GM12878 (cell line): ENCODE data around the gene PTPRU. TPM values are rescaled to one million over a fixed set of nuclear protein-coding genes. Genes with fewer than 3 reads are reported as not detected.

Experiments
- ATAC-seq: fragments of 200-7000 bp; cut with Tn5 transposase; 3 replicates; pipeline ENCODE4 v1.9.1; 2020; ENCODE audit warnings: mild to moderate bottlenecking, moderate library complexity
- BruUV-seq: library from RNA; stranded (reverse); fragments of 400-500 nt; replicated peaks from 2 replicates; lab custom pipeline; 2021; lab: Mats Ljungman, UMichigan
- CTCF ChIA-PET: fragments of 300-600 bp; sonication (Branson Sonifier 250); formaldehyde crosslinking; extraction: SDS; loops from one replicate; lab custom pipeline; 2021; ENCODE audit warnings: inconsistent platforms; lab: Yijun Ruan, JAX
- POLR2A ChIA-PET: fragments of 350-600 bp; formaldehyde crosslinking; extraction: SDS; loops from one replicate; lab custom pipeline; 2021; ENCODE audit warnings: inconsistent platforms; lab: Charles Lee
- RAD21 ChIA-PET: fragments of 300-600 bp; sonication (Branson Sonifier 250); formaldehyde crosslinking; loops from one replicate; lab custom pipeline; 2023; ENCODE audit warnings: antibody characterized with exemption; ENCODE audit not compliant: unreplicated experiment; lab: Charles Lee
- SMC1A ChIA-PET: fragments of 300-600 bp; sonication (Branson Sonifier 250); formaldehyde crosslinking; loops from one replicate; lab custom pipeline; 2023; ENCODE audit not compliant: unreplicated experiment, uncharacterized antibody; lab: Charles Lee
- DNase-seq: peaks from one replicate; pipeline ENCODE4 v3.0.0-alpha.2; 2011; ENCODE audit warnings: low read depth, low spot score
- FAIRE-seq: peaks from 3 replicates; lab custom pipeline; 2011; peaks lifted over from hg19 to GRCh38; lab: Jason Lieb, UNC
- H2AFZ ChIP-seq: 2 replicates; pipeline ENCODE4 v1.6.0; 2011; ENCODE audit warnings: low read depth, low read length, control low read depth; ENCODE audit not compliant: control insufficient read depth
- H3K27ac ChIP-seq: 2 replicates; pipeline ENCODE4 v1.5.1; 2011; ENCODE audit warnings: control low read depth; ENCODE audit not compliant: control insufficient read depth, insufficient read depth
- H3K27me3 ChIP-seq, 2 experiments: replicated peaks in 1 of 2; 2 replicates each; pipeline versions ENCODE4 v1.6.0 to v1.6.1; 2011; ENCODE audit warnings: low read length in 1 of 2; ENCODE audit not compliant: control insufficient read depth in 2 of 2, insufficient read depth in 2 of 2
- H3K36me3 ChIP-seq, 2 experiments: 2 replicates each; pipeline ENCODE4 v1.5.1; 2011; ENCODE audit warnings: low read length in 1 of 2; ENCODE audit not compliant: control insufficient read depth in 2 of 2, insufficient read depth in 2 of 2
- H3K4me1 ChIP-seq: 2 replicates; pipeline ENCODE4 v1.6.1; 2011; ENCODE audit warnings: mild to moderate bottlenecking, low read length, moderate library complexity, mixed read lengths; ENCODE audit not compliant: control insufficient read depth, insufficient read depth
- H3K4me2 ChIP-seq: 2 replicates; pipeline ENCODE4 v1.6.0; 2011; ENCODE audit warnings: control low read depth; ENCODE audit not compliant: control insufficient read depth, insufficient read depth
- H3K4me3 ChIP-seq: fragments of 200-600 bp; sonication (generic); 2 replicates; pipeline ENCODE4 v1.5.1; 2016
- H3K79me2 ChIP-seq: 2 replicates; pipeline ENCODE4 v1.6.0; 2011; ENCODE audit warnings: low read length; ENCODE audit not compliant: control insufficient read depth, insufficient read depth
- H3K9ac ChIP-seq: 2 replicates; pipeline ENCODE4 v1.8.0; 2011; ENCODE audit warnings: low read length, control low read depth, mixed read lengths; ENCODE audit not compliant: control insufficient read depth, insufficient read depth
- H3K9me3 ChIP-seq: replicated peaks from 3 replicates; pipeline ENCODE4 v1.5.1; 2011; ENCODE audit warnings: mild to moderate bottlenecking, low read length; ENCODE audit not compliant: control insufficient read depth, insufficient read depth
- H4K20me1 ChIP-seq: 2 replicates; pipeline ENCODE4 v1.6.0; 2011; ENCODE audit not compliant: control insufficient read depth, insufficient read depth
- BCL11A ChIP-seq: IDR thresholded peaks from 2 replicates; pipeline ENCODE4 v1.6.1; 2011; ENCODE audit warnings: low read depth, low read length
- BMI1 ChIP-seq: fragments of 450-650 bp; IDR thresholded peaks from 2 replicates; pipeline ENCODE4 v1.6.1; 2016; ENCODE audit warnings: mild to moderate bottlenecking, moderate library complexity, borderline replicate concordance
- BRCA1 ChIP-seq: IDR thresholded peaks from 2 replicates; pipeline ENCODE4 v1.6.1; 2011; ENCODE audit warnings: low read depth, low read length, improper control_type of control experiment
- CHD4 ChIP-seq: fragments of 200-600 bp; sonication (generic); IDR thresholded peaks from 2 replicates; pipeline ENCODE4 v1.6.1; 2016; ENCODE audit warnings: mild to moderate bottlenecking
- E4F1 ChIP-seq: fragments of 450-650 bp; IDR thresholded peaks from 2 replicates; pipeline ENCODE4 v1.6.1; 2018; ENCODE audit warnings: borderline replicate concordance, mild to moderate bottlenecking; ENCODE audit not compliant: partially characterized antibody
- FOS ChIP-seq: IDR thresholded peaks from 3 replicates; pipeline ENCODE4 v1.6.1; 2011; ENCODE audit warnings: borderline replicate concordance; ENCODE audit not compliant: insufficient read length; ENCODE audit errors: extremely low read depth
- MEF2A ChIP-seq: IDR thresholded peaks from 2 replicates; pipeline ENCODE4 v1.6.1; 2011; ENCODE audit warnings: low read depth, mild to moderate bottlenecking, low read length, moderate library complexity; ENCODE audit not compliant: insufficient read depth
- NR2C1 ChIP-seq: fragments of 450-650 bp; IDR thresholded peaks from 2 replicates; pipeline ENCODE4 v1.6.1; 2017; ENCODE audit warnings: antibody characterized with exemption, mild to moderate bottlenecking, moderate library complexity
- PAX5 ChIP-seq: IDR thresholded peaks from 2 replicates; pipeline ENCODE4 v1.6.1; 2011; ENCODE audit warnings: low read depth, low read length, borderline replicate concordance
- SIN3A ChIP-seq: IDR thresholded peaks from 2 replicates; pipeline ENCODE4 v1.6.1; 2012; ENCODE audit warnings: low read depth, low read length, improper control_type of control experiment
- SRF ChIP-seq, 2 experiments: IDR thresholded peaks; 2 replicates each; pipeline ENCODE4 v1.6.1; 2011; ENCODE audit warnings: low read depth in 2 of 2, low read length in 2 of 2, mild to moderate bottlenecking in 1 of 2, moderate library complexity in 1 of 2
- YY1 ChIP-seq: IDR thresholded peaks from 2 replicates; pipeline ENCODE4 v1.6.1; 2011; ENCODE audit warnings: low read depth, mild to moderate bottlenecking, low read length
- ZNF274 ChIP-seq: IDR thresholded peaks from one replicate; pipeline ENCODE4 v1.8.0; 2011; ENCODE audit not compliant: insufficient read length, insufficient read depth
- WGBS: methylation state at CpG from one replicate; pipeline ENCODE4 v1.1.6; 2016; ENCODE audit warnings: low lambda C conversion rate; ENCODE audit not compliant: insufficient replicate concordance, insufficient coverage; ENCODE audit errors: missing lambda C conversion rate; 5-methylcytosine and 5-hydroxymethylcytosine counted together
- in situ Hi-C: fragments of 300-500 bp; cut with MboI; formaldehyde crosslinking; loops from 9 replicates; pipeline ENCODE4 v1.14.3; 2018; ENCODE audit warnings: mixed read lengths
- intact Hi-C: fragments of 100-400 bp; cut with micrococcal nuclease; formaldehyde crosslinking; loops from one replicate; pipeline ENCODE4 v1.14.2; 2022; ENCODE audit not compliant: unreplicated experiment
- polyA plus RNA-seq, 11 experiments: library from polyadenylated mRNA; depleted of rRNA in 4 of 11; unstranded in 6 of 11; stranded (reverse) in 5 of 11; fragments of >200 nt; fragmentation: Nextera tagmentation in 4 of 11; fragmentation: Illumina TruSeq in 1 of 11; extraction: Ambion mirVana in 4 of 11; extraction: Trizol in 1 of 11; gene quantifications; 1 replicate in 1 of 11; 2 replicates in 10 of 11; pipeline versions ENCODE4 v1.2.1 to v1.2.3, GENCODE V29; 2011 to 2016; ENCODE audit warnings: inconsistent platforms in 2 of 11, missing spikeins in 2 of 11, low read depth in 1 of 11
- total RNA-seq, 4 experiments: library from RNA; depleted of rRNA in 3 of 4; stranded (reverse); fragments of >200 nt in 3 of 4; fragmentation: Illumina TruSeq in 1 of 4; extraction: Trizol in 1 of 4; gene quantifications; 2 replicates each; pipeline versions ENCODE4 v1.2.1 to v1.2.3, GENCODE V29; 2013 to 2021

Gene PTPRU
- total and polyA plus RNA-seq, 10 of the 15 experiments (the other 5 are each of a cell fraction or from before 2014, with no cell fraction given): 0.04 to 2.5 (median 0.73) TPM

GRCh38 chr1:29195881-29196291, 40.4 kb upstream of the PTPRU start:
- Histone ChIP-seq H3K27me3 (no peaks in the 10 kb centered on the region), H3K9ac (no peak overlapping the region), H3K4me2 (no peak overlapping the region), H3K27ac (no peak overlapping the region), H4K20me1 (no peaks in the 10 kb centered on the region), H2AFZ (no peak overlapping the region), H3K4me1 (no peaks in the 10 kb centered on the region), H3K4me3 (no peak overlapping the region), H3K9me3 (no peaks in the 10 kb centered on the region), H3K36me3 (peaks cover 5 to 12% of the 10 kb centered on the region in 2 experiments), H3K79me2 (no peaks in the 10 kb centered on the region)
- CTCF ChIA-PET: interaction anchor here (1.6 to 3.1 kb wide), 3 partner anchors 13 to 319 kb away, joined by 6 to 35 read pairs (median 17); no protein-coding TSS in a partner anchor
- RAD21 ChIA-PET: interaction anchor here (2.0 kb wide), 1 partner anchor 318 kb away, joined by 6 read pairs; no protein-coding TSS in a partner anchor
- POLR2A ChIA-PET: interaction anchor here (0.7 kb wide), 1 partner anchor 14 kb away, joined by 3 read pairs; the partner anchor contains the start of gene SRSF4
- BruUV-seq: no TSS peak
- DNase-seq (no peak), FAIRE-seq (no peak), ATAC-seq (no peak)
- TF ChIP-seq CHD4: no peak
- SMC1A ChIA-PET: interaction anchor here (3.1 kb wide), 1 partner anchor 14 kb away, joined by 23 read pairs; the partner anchor contains the start of gene SRSF4
- in situ Hi-C loops (loop anchor here (5.0 kb wide), 2 partner anchors 314 to 414 kb away; no protein-coding TSS in a partner anchor), intact Hi-C loops (no loop called here)
- 69% methylated on average over 8 of the region's 8 CpGs for WGBS

GRCh38 chr1:29196863-29197589, 39.3 kb upstream of the PTPRU start:
- ChIA-PET SMC1A (interaction anchor here (0.6 to 8.3 kb wide), 12 partner anchors 11 to 412 kb away, joined by 3 to 127 read pairs (median 4); partner anchors contain the start of gene SRSF4), POLR2A (interaction anchor here (0.9 to 1.8 kb wide), 2 partner anchors 15 to 315 kb away, joined by 3 to 10 read pairs; partner anchors contain the start of gene SRSF4), CTCF (interaction anchor here (0.6 to 5.2 kb wide), 24 partner anchors 10 to 787 kb away, joined by 3 to 44 read pairs (median 4); partner anchors contain the start of gene SRSF4), RAD21 (interaction anchor here (0.7 to 2.0 kb wide), 9 partner anchors 9 to 320 kb away, joined by 3 to 15 read pairs (median 6); partner anchors contain the start of gene SRSF4)
- no peak; the same call in 1 of the 3 replicates for ATAC-seq
- H3K9ac ChIP-seq: no peak overlapping the region
- H2AFZ ChIP-seq: no peak overlapping the region
- no peaks in the 10 kb centered on the region for H3K27me3 ChIP-seq
- 74% methylated on average over 7 of the region's 7 CpGs for WGBS
- no peak overlapping the region for H3K4me2 ChIP-seq
- BruUV-seq: no TSS peak
- no peak for DNase-seq
- no peaks in the 10 kb centered on the region for H4K20me1 ChIP-seq
- H3K4me1 ChIP-seq: no peaks in the 10 kb centered on the region
- in situ Hi-C loops: loop anchor here (5.0 kb wide), 2 partner anchors 315 to 415 kb away; no protein-coding TSS in a partner anchor
- H3K27ac ChIP-seq: no peak overlapping the region
- intact Hi-C loops: no loop called here
- peaks cover 5 to 15% of the 10 kb centered on the region in 2 experiments for H3K36me3 ChIP-seq
- no peaks in the 10 kb centered on the region for H3K79me2 ChIP-seq
- FAIRE-seq: no peak
- no peak overlapping the region for H3K4me3 ChIP-seq
- no peaks in the 10 kb centered on the region for H3K9me3 ChIP-seq
- TF ChIP-seq BMI1: no peak
- TF ChIP-seq FOS: no peak
- no peak for TF ChIP-seq ZNF274
- no peak for TF ChIP-seq MEF2A
- TF ChIP-seq YY1: no peak
- no peak for TF ChIP-seq PAX5
- TF ChIP-seq BRCA1: no peak
- TF ChIP-seq NR2C1: no peak
- no peak for TF ChIP-seq E4F1
- TF ChIP-seq SRF (IDR thresholded peaks at IDR 0.05; ENCODE audit: low read depth in 2 of 2, low read length in 2 of 2): no peak
- TF ChIP-seq SIN3A: no peak
- no peak for TF ChIP-seq BCL11A
